Measurements from ENCODE around the gene SLC24A1. TPM values are rescaled to one million over a fixed set of nuclear protein-coding genes. Genes with fewer than 3 reads are reported as not detected.

Gene SLC24A1
- total and polyA plus RNA-seq, 2 of the 13 experiments (the other 11 are each of a cell fraction or from before 2014, with no cell fraction given): 5.9 to 8.3 TPM

DNA sequence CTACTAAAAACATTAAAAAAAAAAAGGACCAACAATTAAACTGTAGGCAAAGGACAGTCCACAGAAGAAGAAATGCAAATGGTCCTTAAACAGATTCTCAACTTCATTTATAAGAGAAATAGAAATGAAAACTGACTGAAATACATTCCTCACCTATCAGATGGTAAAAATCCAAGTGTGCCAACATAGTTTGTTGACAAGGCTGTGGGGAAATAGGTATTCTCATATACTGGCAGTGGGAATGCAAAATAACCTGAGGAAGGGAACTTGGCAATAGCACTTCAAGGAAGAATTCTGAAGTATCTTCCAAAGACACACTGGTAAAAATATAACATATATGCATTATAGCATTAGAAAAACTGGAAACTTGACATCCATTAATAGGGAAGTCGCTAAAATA is 53.8 kb downstream of the SLC24A1 start:
- no peak overlapping the region for H3K27ac ChIP-seq (ENCODE audit: extremely low read length, insufficient read depth, low read length)
- no peak overlapping the region for H3K4me2 ChIP-seq (ENCODE audit: low read depth, low read length)
- peaks cover 0 to 28% of the 10 kb centered on the region in 2 experiments; a peak in 3 of 5 replicates for H3K36me3 ChIP-seq (replicated peaks in 1 of 2; ENCODE audit: control insufficient read depth in 1 of 2, insufficient read depth in 2 of 2, low read length in 2 of 2)
- ChIA-PET CTCF (ENCODE audit: low intra/inter-chr PET ratio, low total read pairs) (no interaction called here), POLR2A (no interaction called here)
- intact Hi-C loops (cut with micrococcal nuclease; ENCODE audit: unreplicated experiment) (no loop called here), in situ Hi-C loops (cut with HindIII; ENCODE audit: extremely low pct_ligation_motif_present, low pct_unique_long_range_greater_than_20kb) (no loop called here)
- H3K9me3 ChIP-seq (ENCODE audit: low read length): no peaks in the 10 kb centered on the region
- BruUV-seq (replicated peaks): no TSS peak
- H3K27me3 ChIP-seq (ENCODE audit: control insufficient read depth in 1 of 2, insufficient read depth in 2 of 2, low read length in 2 of 2): no peaks in the 10 kb centered on the region
- no peak overlapping the region for H3K9ac ChIP-seq (ENCODE audit: insufficient read depth, low read depth, low read length)
- H4K20me1 ChIP-seq (ENCODE audit: insufficient read depth, low read length): no peaks in the 10 kb centered on the region
- no peak for DNase-seq (ENCODE audit: low spot score)
- ATAC-seq: no peak
- no peak for TF ChIP-seq ZNF136 (CRISPR knock-in tag; IDR thresholded peaks at IDR 0.05; ENCODE audit: low read depth)
- TF ChIP-seq, protein P1, sequence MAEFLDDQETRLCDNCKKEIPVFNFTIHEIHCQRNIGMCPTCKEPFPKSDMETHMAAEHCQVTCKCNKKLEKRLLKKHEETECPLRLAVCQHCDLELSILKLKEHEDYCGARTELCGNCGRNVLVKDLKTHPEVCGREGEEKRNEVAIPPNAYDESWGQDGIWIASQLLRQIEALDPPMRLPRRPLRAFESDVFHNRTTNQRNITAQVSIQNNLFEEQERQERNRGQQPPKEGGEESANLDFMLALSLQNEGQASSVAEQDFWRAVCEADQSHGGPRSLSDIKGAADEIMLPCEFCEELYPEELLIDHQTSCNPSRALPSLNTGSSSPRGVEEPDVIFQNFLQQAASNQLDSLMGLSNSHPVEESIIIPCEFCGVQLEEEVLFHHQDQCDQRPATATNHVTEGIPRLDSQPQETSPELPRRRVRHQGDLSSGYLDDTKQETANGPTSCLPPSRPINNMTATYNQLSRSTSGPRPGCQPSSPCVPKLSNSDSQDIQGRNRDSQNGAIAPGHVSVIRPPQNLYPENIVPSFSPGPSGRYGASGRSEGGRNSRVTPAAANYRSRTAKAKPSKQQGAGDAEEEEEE (CRISPR knock-in tag; IDR thresholded peaks at IDR 0.05; ENCODE audit: borderline replicate concordance): no peak
- TF ChIP-seq GRHL1 (CRISPR knock-in tag; conservative IDR thresholded peaks at IDR 0.05): no peak
- no peak for TF ChIP-seq NCOA5 (CRISPR knock-in tag; IDR thresholded peaks at IDR 0.05)
- no peak for TF ChIP-seq MAFF (IDR thresholded peaks at IDR 0.05; ENCODE audit: low read depth, low read length)
- no peak for TF ChIP-seq FIP1L1 (IDR thresholded peaks at IDR 0.05; ENCODE audit: borderline replicate concordance, insufficient read depth, low read depth, low read length)
- TF ChIP-seq, protein P2, sequence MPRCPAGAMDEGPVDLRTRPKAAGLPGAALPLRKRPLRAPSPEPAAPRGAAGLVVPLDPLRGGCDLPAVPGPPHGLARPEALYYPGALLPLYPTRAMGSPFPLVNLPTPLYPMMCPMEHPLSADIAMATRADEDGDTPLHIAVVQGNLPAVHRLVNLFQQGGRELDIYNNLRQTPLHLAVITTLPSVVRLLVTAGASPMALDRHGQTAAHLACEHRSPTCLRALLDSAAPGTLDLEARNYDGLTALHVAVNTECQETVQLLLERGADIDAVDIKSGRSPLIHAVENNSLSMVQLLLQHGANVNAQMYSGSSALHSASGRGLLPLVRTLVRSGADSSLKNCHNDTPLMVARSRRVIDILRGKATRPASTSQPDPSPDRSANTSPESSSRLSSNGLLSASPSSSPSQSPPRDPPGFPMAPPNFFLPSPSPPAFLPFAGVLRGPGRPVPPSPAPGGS (CRISPR knock-in tag; IDR thresholded peaks at IDR 0.05): no peak
- no peak for TF ChIP-seq ZNF556 (CRISPR knock-in tag; IDR thresholded peaks at IDR 0.05; ENCODE audit: borderline replicate concordance)
- H3K4me1 ChIP-seq (ENCODE audit: insufficient read depth, low read length): no peaks in the 10 kb centered on the region
- FAIRE-seq: no peak
- no peak overlapping the region for H2AFZ ChIP-seq (ENCODE audit: low read length)
- WGBS (ENCODE audit: low lambda C conversion rate): 83% methylated on average over 1 of the region's 1 CpG
- H3K4me3 ChIP-seq (replicated peaks in 1 of 3; ENCODE audit: insufficient read depth in 1 of 3, low read depth in 2 of 3, low read length in 3 of 3): no peak overlapping the region
- no peaks in the 10 kb centered on the region for H3K79me2 ChIP-seq (ENCODE audit: insufficient read depth, low read length)
